ENCODE data around the gene IL1R1. TPM values are rescaled to one million over a fixed set of nuclear protein-coding genes. Genes with fewer than 3 reads are reported as not detected.
"Not testable (repeated sequence)": the region's sequence is repeated elsewhere in the genome, so short reads cannot be mapped to it uniquely, and the experiment has no call there.

The IL1R1 gene
- total RNA-seq, 1 donor, result 89.8 TPM

- Histone ChIP-seq H3K4me1 (ENCODE audit: insufficient read depth, low read length) (peaks cover 42% of the 10 kb centered on the region), H2AFZ (ENCODE audit: low read length) (peak overlapping the region; percentile 58), H3K36me3 (ENCODE audit: insufficient read depth, low read length) (no peaks in the 10 kb centered on the region), H3K4me2 (ENCODE audit: insufficient read depth, low read length) (peak overlapping the region; percentile 89), H3K9me3 (ENCODE audit: low read depth, low read length) (no peaks in the 10 kb centered on the region), H3K79me2 (ENCODE audit: insufficient read depth, low read length) (no peaks in the 10 kb centered on the region), H4K20me1 (ENCODE audit: insufficient read depth, low read length) (no peaks in the 10 kb centered on the region), H3K4me3 (ENCODE audit: insufficient read depth, low read length) (peak overlapping the region; percentile 73), H3K27ac (ENCODE audit: low read depth, low read length) (peak overlapping the region; percentile 96), H3K27me3 (ENCODE audit: insufficient read depth, low read length) (no peaks in the 10 kb centered on the region)
- peak; percentile 72 for DNase-seq (ENCODE audit: insufficient read length, low spot score, missing footprints)
- TF ChIP-seq CTCF (IDR thresholded peaks at IDR 0.05; ENCODE audit: extremely low read depth, low read depth, low read length), result no peak
These were observed 38.3 kb upstream of the IL1R1 start for GRCh38 chr2:102103992-102104871.

- Histone ChIP-seq H3K27me3 (ENCODE audit: insufficient read depth, low read length) (no peaks in the 10 kb centered on the region), H3K79me2 (ENCODE audit: insufficient read depth, low read length) (no peaks in the 10 kb centered on the region), H3K4me2 (ENCODE audit: insufficient read depth, low read length) (peak overlapping the region; percentile 89), H3K27ac (ENCODE audit: low read depth, low read length) (peak overlapping the region; percentile 45), H2AFZ (ENCODE audit: low read length) (no peak overlapping the region), H4K20me1 (ENCODE audit: insufficient read depth, low read length) (no peaks in the 10 kb centered on the region), H3K36me3 (ENCODE audit: insufficient read depth, low read length) (peaks cover 4% of the 10 kb centered on the region), H3K9me3 (ENCODE audit: low read depth, low read length) (no peaks in the 10 kb centered on the region), H3K4me1 (ENCODE audit: insufficient read depth, low read length) (peaks cover 35% of the 10 kb centered on the region), H3K4me3 (ENCODE audit: insufficient read depth, low read length) (peak overlapping the region; percentile 38)
- no peak for TF ChIP-seq CTCF (IDR thresholded peaks at IDR 0.05; ENCODE audit: extremely low read depth, low read depth, low read length)
- no peak for DNase-seq (ENCODE audit: insufficient read length, low spot score, missing footprints)
These were observed 36.4 kb upstream of the IL1R1 start for GRCh38 chr2:102106133-102106556.

- not testable (repeated sequence) for H3K36me3 ChIP-seq (ENCODE audit: insufficient read depth, low read length); H3K27me3 ChIP-seq (ENCODE audit: insufficient read depth, low read length); H2AFZ ChIP-seq (ENCODE audit: low read length); H3K79me2 ChIP-seq (ENCODE audit: insufficient read depth, low read length); DNase-seq (ENCODE audit: insufficient read length, low spot score, missing footprints); H3K9me3 ChIP-seq (ENCODE audit: low read depth, low read length); H3K4me3 ChIP-seq (ENCODE audit: insufficient read depth, low read length); H4K20me1 ChIP-seq (ENCODE audit: insufficient read depth, low read length)
- Histone ChIP-seq H3K4me1 (ENCODE audit: insufficient read depth, low read length) (peaks cover 32% of the 10 kb centered on the region), H3K4me2 (ENCODE audit: insufficient read depth, low read length) (peak overlapping the region; percentile 23), H3K27ac (ENCODE audit: low read depth, low read length) (peak overlapping the region; percentile 75)
These were observed 35.5 kb upstream of the IL1R1 start for GRCh38 chr2:102106813-102107740.

GRCh38 chr2:102107741-102108070, 34.8 kb upstream of the IL1R1 start:
- Histone ChIP-seq H2AFZ (ENCODE audit: low read length) (no peak overlapping the region), H3K27ac (ENCODE audit: low read depth, low read length) (peak overlapping the region; percentile 75), H3K4me2 (ENCODE audit: insufficient read depth, low read length) (peak overlapping the region; percentile 23), H4K20me1 (ENCODE audit: insufficient read depth, low read length) (no peaks in the 10 kb centered on the region), H3K4me3 (ENCODE audit: insufficient read depth, low read length) (no peak overlapping the region), H3K36me3 (ENCODE audit: insufficient read depth, low read length) (peaks cover 4% of the 10 kb centered on the region), H3K27me3 (ENCODE audit: insufficient read depth, low read length) (no peaks in the 10 kb centered on the region), H3K9me3 (ENCODE audit: low read depth, low read length) (no peaks in the 10 kb centered on the region), H3K79me2 (ENCODE audit: insufficient read depth, low read length) (no peaks in the 10 kb centered on the region), H3K4me1 (ENCODE audit: insufficient read depth, low read length) (peaks cover 33% of the 10 kb centered on the region)
- no peak for TF ChIP-seq CTCF (IDR thresholded peaks at IDR 0.05; ENCODE audit: extremely low read depth, low read depth, low read length)
- peak; percentile 88 for DNase-seq (ENCODE audit: insufficient read length, low spot score, missing footprints)

Data from osteoblast (primary cell).